Glutamatergic neuron (in vitro differentiated cells): Measurements from ENCODE around the gene MAP6D1. TPM values are rescaled to one million over a fixed set of nuclear protein-coding genes. Genes with fewer than 3 reads are reported as not detected.

ENCODE experiments used
- DNase-seq: peaks from one replicate; pipeline ENCODE4 v3.0.0; 2022
- H3K27ac Mint-ChIP-seq: one replicate; pipeline ENCODE4 v1.8.0; 2020; ENCODE audit warnings: mild to moderate bottlenecking, mixed read lengths, inconsistent platforms; ENCODE audit not compliant: unreplicated experiment
- H3K27me3 Mint-ChIP-seq: one replicate; pipeline ENCODE4 v1.8.0; 2020; ENCODE audit warnings: mild to moderate bottlenecking, moderate library complexity, mixed read lengths, inconsistent platforms; ENCODE audit not compliant: unreplicated experiment
- H3K36me3 Mint-ChIP-seq: one replicate; pipeline ENCODE4 v1.8.0; 2020; ENCODE audit warnings: mild to moderate bottlenecking, mixed read lengths, inconsistent platforms; ENCODE audit not compliant: unreplicated experiment
- H3K4me1 Mint-ChIP-seq: one replicate; pipeline ENCODE4 v1.8.0; 2020; ENCODE audit warnings: mild to moderate bottlenecking, low read depth, mixed read lengths, inconsistent platforms; ENCODE audit not compliant: unreplicated experiment
- H3K4me3 Mint-ChIP-seq: one replicate; pipeline ENCODE4 v1.8.0; 2020; ENCODE audit warnings: mild to moderate bottlenecking, mixed read lengths, inconsistent platforms; ENCODE audit not compliant: unreplicated experiment
- H3K9me3 Mint-ChIP-seq: one replicate; pipeline ENCODE4 v1.8.0; 2020; ENCODE audit warnings: mild to moderate bottlenecking, moderate library complexity, mixed read lengths, inconsistent platforms; ENCODE audit not compliant: unreplicated experiment
- total RNA-seq: library from RNA; stranded (reverse); fragmentation: NEBNext Ultra II Directional; extraction: Animal tissue kit (Norgen Biotek cat#: 25700); gene quantifications from one replicate; pipeline ENCODE4 v1.2.1, GENCODE V29; 2021; ENCODE audit not compliant: unreplicated experiment
- TF ChIP-seq, protein P1 (sequence below): fragments of 200-600 bp; sonication (generic); IDR thresholded peaks from one replicate; pipeline ENCODE4 v1.5.0; 2021; ENCODE audit not compliant: partially characterized antibody, unreplicated experiment

The MAP6D1 gene
- total RNA-seq, 1 donor from 2014 or later, result 10.2 TPM

GRCh38 chr3:183862610-183863009, 37.2 kb upstream of the MAP6D1 start:
- Mint-ChIP-seq H3K9me3 (no peaks in the 10 kb centered on the region), H3K4me1 (no peaks in the 10 kb centered on the region), H3K4me3 (no peak overlapping the region), H3K27ac (no peak overlapping the region), H3K27me3 (no peaks in the 10 kb centered on the region), H3K36me3 (no peaks in the 10 kb centered on the region)
- DNase-seq, result no peak
- TF ChIP-seq, protein P1, sequence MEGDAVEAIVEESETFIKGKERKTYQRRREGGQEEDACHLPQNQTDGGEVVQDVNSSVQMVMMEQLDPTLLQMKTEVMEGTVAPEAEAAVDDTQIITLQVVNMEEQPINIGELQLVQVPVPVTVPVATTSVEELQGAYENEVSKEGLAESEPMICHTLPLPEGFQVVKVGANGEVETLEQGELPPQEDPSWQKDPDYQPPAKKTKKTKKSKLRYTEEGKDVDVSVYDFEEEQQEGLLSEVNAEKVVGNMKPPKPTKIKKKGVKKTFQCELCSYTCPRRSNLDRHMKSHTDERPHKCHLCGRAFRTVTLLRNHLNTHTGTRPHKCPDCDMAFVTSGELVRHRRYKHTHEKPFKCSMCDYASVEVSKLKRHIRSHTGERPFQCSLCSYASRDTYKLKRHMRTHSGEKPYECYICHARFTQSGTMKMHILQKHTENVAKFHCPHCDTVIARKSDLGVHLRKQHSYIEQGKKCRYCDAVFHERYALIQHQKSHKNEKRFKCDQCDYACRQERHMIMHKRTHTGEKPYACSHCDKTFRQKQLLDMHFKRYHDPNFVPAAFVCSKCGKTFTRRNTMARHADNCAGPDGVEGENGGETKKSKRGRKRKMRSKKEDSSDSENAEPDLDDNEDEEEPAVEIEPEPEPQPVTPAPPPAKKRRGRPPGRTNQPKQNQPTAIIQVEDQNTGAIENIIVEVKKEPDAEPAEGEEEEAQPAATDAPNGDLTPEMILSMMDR, result no peak

DNA sequence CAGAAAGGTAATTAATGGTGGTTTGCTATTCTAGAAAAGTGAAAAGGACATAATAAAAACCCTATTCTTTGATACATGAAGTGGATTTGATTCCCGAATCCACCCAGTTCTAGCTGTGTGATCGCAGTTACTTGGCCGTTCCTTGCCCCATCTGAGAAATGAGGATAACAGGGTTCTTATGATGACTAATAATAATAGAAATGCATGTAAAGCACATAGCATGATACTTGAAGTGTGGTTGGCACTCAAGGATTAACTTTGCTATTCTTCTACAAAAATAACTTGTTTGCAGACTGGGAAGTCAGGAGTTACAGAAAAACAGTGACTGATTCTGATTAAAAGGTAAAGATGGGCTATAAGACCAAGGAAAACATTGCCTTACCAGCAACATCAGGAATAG, 32.5 kb upstream of the MAP6D1 start:
- peaks cover 7% of the 10 kb centered on the region for H3K36me3 Mint-ChIP-seq

DNA sequence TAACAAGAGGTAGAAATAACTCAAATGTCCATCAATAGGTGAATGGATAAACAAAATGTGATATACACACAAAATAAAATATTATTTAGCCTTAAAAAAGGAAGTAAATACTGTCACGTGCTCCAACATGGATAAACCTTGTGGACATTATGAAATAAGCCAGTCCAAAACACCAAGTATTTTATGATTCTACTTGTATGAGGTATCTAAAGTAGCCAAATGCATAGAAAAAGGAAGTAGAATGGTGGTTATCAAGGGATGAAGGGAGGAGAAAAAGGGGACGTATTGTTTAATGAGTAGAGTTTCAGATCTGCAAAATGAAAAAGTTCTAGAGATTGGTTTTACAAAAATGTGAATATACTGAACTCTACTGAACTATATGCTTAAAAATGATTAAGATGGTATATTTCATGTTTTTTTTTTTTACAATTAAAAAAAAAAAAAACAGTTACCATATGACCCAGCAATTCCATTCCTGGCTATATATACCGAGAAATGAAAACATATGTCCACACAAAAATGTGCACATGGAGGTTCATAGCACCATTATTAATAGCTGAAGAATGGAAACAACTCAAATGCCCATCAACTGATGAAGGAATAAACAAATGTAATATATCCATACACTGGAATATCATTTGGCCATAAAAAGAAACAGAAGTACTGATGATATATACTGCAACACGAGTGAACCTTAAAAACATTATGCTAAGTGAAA, 29.1 kb upstream of the MAP6D1 start:
- Mint-ChIP-seq H3K36me3 (peaks cover 7% of the 10 kb centered on the region), H3K4me3 (no peak overlapping the region), H3K27me3 (no peaks in the 10 kb centered on the region), H3K9me3 (no peaks in the 10 kb centered on the region), H3K27ac (no peak overlapping the region), H3K4me1 (no peaks in the 10 kb centered on the region)
- no peak for DNase-seq
- TF ChIP-seq, protein P1, result no peak

More for the DNA sequence above, 32.5 kb upstream of the MAP6D1 start:
- H3K27ac Mint-ChIP-seq, result no peak overlapping the region
- H3K4me3 Mint-ChIP-seq, result no peak overlapping the region
- no peaks in the 10 kb centered on the region for H3K4me1 Mint-ChIP-seq
- TF ChIP-seq, protein P1, result no peak
- H3K27me3 Mint-ChIP-seq, result no peaks in the 10 kb centered on the region
- H3K9me3 Mint-ChIP-seq, result no peaks in the 10 kb centered on the region
- DNase-seq, result no peak

DNA sequence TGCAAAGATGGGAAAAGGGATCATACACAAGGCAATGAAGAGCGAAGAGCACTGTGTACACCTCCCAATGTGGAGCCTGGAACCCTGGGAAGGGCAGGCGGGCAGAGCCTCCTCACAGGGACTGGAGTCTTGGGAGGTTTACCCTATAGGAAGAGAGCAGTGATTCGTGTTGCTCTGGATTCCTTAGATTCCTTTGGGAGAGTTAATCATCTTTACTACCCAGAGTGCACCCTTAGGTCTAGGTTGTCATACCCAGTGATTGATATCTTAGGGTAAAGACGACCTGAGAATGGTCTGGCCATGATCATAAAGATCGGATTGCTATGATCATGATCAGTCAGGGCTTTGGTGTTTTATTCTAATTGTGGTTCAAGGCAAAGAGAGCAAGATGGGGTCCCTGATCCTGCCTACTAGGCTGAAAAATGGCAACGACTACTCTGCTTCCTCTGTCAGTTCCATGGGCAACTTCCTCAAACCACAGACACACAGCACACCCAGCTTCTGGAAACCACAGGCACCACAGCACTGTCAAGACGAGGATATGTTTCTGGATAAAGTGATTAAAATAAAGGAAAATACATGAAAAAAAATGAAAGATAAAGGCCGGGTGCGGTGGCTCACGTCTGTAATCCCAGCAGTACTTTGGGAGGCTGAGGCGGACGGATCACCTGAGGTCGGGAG, 20.4 kb upstream of the MAP6D1 start:
- no peaks in the 10 kb centered on the region for H3K36me3 Mint-ChIP-seq

DNA sequence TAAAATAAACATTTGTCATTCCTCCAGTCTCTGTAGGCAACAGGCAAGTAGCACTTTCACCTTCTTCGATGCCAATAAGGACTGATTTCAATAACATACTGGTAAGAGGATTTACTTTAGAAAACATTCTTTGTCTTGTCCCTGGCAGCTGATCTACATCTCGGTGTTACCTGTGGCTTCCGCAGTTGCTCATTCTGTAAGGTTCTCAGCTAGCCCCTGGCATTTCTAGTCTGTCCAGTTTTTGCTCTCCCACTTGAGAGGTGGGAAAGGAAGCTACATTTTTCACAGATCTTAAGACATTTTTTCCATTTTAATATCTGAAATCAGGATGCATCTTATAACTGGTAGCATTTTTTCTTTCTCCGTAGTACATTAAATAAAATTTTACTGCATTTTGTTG, 19.7 kb upstream of the MAP6D1 start:
- peaks cover 3% of the 10 kb centered on the region for H3K4me1 Mint-ChIP-seq
- TF ChIP-seq, protein P1, result no peak
- H3K36me3 Mint-ChIP-seq, result no peaks in the 10 kb centered on the region
- no peak for DNase-seq
- no peak overlapping the region for H3K27ac Mint-ChIP-seq
- H3K27me3 Mint-ChIP-seq, result peaks cover 5% of the 10 kb centered on the region
- no peaks in the 10 kb centered on the region for H3K9me3 Mint-ChIP-seq
- no peak overlapping the region for H3K4me3 Mint-ChIP-seq

More for the DNA sequence above, 20.4 kb upstream of the MAP6D1 start:
- no peak for DNase-seq
- Mint-ChIP-seq H3K27me3 (peaks cover 5% of the 10 kb centered on the region), H3K9me3 (no peaks in the 10 kb centered on the region), H3K4me1 (peaks cover 3% of the 10 kb centered on the region), H3K27ac (no peak overlapping the region), H3K4me3 (no peak overlapping the region)
- TF ChIP-seq, protein P1, result no peak
